HepG2 (cell line): Measurements from ENCODE around the gene GPR156. TPM values are rescaled to one million over a fixed set of nuclear protein-coding genes. Genes with fewer than 3 reads are reported as not detected.

Source experiments
- ATAC-seq: fragments of 200-7000 bp; cut with Tn5 transposase; 3 replicates; pipeline ENCODE4 v1.9.1; 2020; ENCODE audit warnings: mild to moderate bottlenecking, moderate library complexity
- BruUV-seq: library from RNA; stranded (reverse); fragments of 400-500 nt; replicated peaks from 2 replicates; lab custom pipeline; 2021; lab: Mats Ljungman, UMichigan
- CTCF ChIA-PET: fragments of 300-600 bp; formaldehyde crosslinking; extraction: SDS; loops from one replicate; lab custom pipeline; 2021; ENCODE audit warnings: low total read pairs, inconsistent platforms, low intra/inter-chr PET ratio; lab: Yijun Ruan, JAX
- POLR2A ChIA-PET: fragments of 350-600 bp; sonication (Branson Sonifier 250); formaldehyde crosslinking; loops from one replicate; lab custom pipeline; 2020; ENCODE audit warnings: antibody characterized with exemption, inconsistent platforms; lab: Yijun Ruan, JAX
- DNase-seq: peaks from one replicate; pipeline ENCODE4 v3.0.0-alpha.2; 2015; ENCODE audit warnings: low spot score
- FAIRE-seq: peaks from 3 replicates; lab custom pipeline; 2011; peaks lifted over from hg19 to GRCh38; lab: Jason Lieb, UNC
- H2AFZ ChIP-seq: one replicate; pipeline ENCODE4 v1.6.1; 2011; ENCODE audit warnings: low read length, inconsistent platforms
- H3K27ac ChIP-seq: fragments of 300-600 bp; 3 replicates; pipeline ENCODE4 v1.8.0; 2011; ENCODE audit warnings: mixed run types, mild to moderate bottlenecking, mixed read lengths, low read length, inconsistent platforms; ENCODE audit not compliant: insufficient read depth; ENCODE audit errors: extremely low read length
- H3K27me3 ChIP-seq, 2 experiments: fragments of 200-600 bp in 1 of 2; 2 replicates in 1 of 2; 3 replicates in 1 of 2; pipeline versions ENCODE4 v1.6.0 to v1.8.0; 2011; ENCODE audit warnings: low read length in 2 of 2, mild to moderate bottlenecking in 2 of 2, moderate library complexity in 2 of 2, inconsistent platforms in 1 of 2; ENCODE audit not compliant: insufficient read depth in 2 of 2, control insufficient read depth in 1 of 2
- H3K36me3 ChIP-seq, 2 experiments: fragments of 200-600 bp in 1 of 2; replicated peaks in 1 of 2; 2 replicates in 1 of 2; 3 replicates in 1 of 2; pipeline versions ENCODE4 v1.5.1 to v1.8.0; 2011; ENCODE audit warnings: low read length in 2 of 2, inconsistent platforms in 1 of 2; ENCODE audit not compliant: insufficient read depth in 2 of 2, control insufficient read depth in 1 of 2
- H3K4me1 ChIP-seq: 2 replicates; pipeline ENCODE4 v1.5.1; 2012; ENCODE audit warnings: low read length, inconsistent platforms; ENCODE audit not compliant: insufficient read depth
- H3K4me2 ChIP-seq: 2 replicates; pipeline ENCODE4 v1.6.0; 2011; ENCODE audit warnings: low read depth, low read length, inconsistent platforms
- H3K4me3 ChIP-seq, 3 experiments: fragments of 200-600 bp in 1 of 3; sonication (generic), shearing (Covaris generic) in 1 of 3; replicated peaks in 1 of 3; 2 replicates each; pipeline ENCODE4 v1.5.1; 2011 to 2016; ENCODE audit warnings: low read length in 3 of 3, inconsistent platforms in 2 of 3, low read depth in 2 of 3, mild to moderate bottlenecking in 2 of 3, control low read depth in 1 of 3, mixed read lengths in 1 of 3; ENCODE audit not compliant: insufficient read depth in 1 of 3
- H3K79me2 ChIP-seq: one replicate; pipeline ENCODE4 v1.6.1; 2011; ENCODE audit warnings: low read length, inconsistent platforms; ENCODE audit not compliant: insufficient read depth
- H3K9ac ChIP-seq: 2 replicates; pipeline ENCODE4 v1.6.0; 2011; ENCODE audit warnings: mild to moderate bottlenecking, low read depth, low read length, inconsistent platforms; ENCODE audit not compliant: insufficient read depth
- H3K9me3 ChIP-seq: 2 replicates; pipeline ENCODE4 v1.5.1; 2012; ENCODE audit warnings: mild to moderate bottlenecking, low read length
- H4K20me1 ChIP-seq: 2 replicates; pipeline ENCODE4 v1.6.0; 2011; ENCODE audit warnings: inconsistent platforms, mild to moderate bottlenecking, low read length, moderate library complexity; ENCODE audit not compliant: insufficient read depth
- ARNT2 ChIP-seq: sonication (generic); formaldehyde crosslinking; IDR thresholded peaks from 2 replicates; pipeline ENCODE4 v1.8.0; 2022; ENCODE audit warnings: mild to moderate bottlenecking, low read depth, missing genetic modification reagents, moderate library complexity
- CAMTA2 ChIP-seq: sonication (generic); formaldehyde crosslinking; IDR thresholded peaks from 2 replicates; pipeline ENCODE4 v1.4.0; 2020; ENCODE audit warnings: mild to moderate bottlenecking, missing genetic modification reagents, borderline replicate concordance
- HNRNPL ChIP-seq: fragments of 200-400 bp; formaldehyde crosslinking; IDR thresholded peaks from 2 replicates; pipeline ENCODE4 v1.6.1; 2017; ENCODE audit warnings: mild to moderate bottlenecking, low read depth, low read length
- KLF12 ChIP-seq: sonication (generic); formaldehyde crosslinking; IDR thresholded peaks from 2 replicates; pipeline ENCODE4 v1.4.0; 2020; ENCODE audit warnings: missing genetic modification reagents, borderline replicate concordance
- MIER2 ChIP-seq: IDR thresholded peaks from 2 replicates; pipeline ENCODE4 v1.6.1; 2016; ENCODE audit warnings: missing biosample characterization, missing genetic modification reagents
- NONO ChIP-seq, 2 experiments: fragments of 450-650 bp in 1 of 2; sonication (generic) in 1 of 2; formaldehyde crosslinking in 1 of 2; IDR thresholded peaks in 1 of 2; conservative IDR thresholded peaks in 1 of 2; 2 replicates each; pipeline versions ENCODE4 v1.6.1 to v1.8.0; 2017 to 2022; ENCODE audit warnings: mild to moderate bottlenecking in 1 of 2, missing genetic modification reagents in 1 of 2, moderate library complexity in 1 of 2
- PHF21A ChIP-seq: sonication (generic); formaldehyde crosslinking; IDR thresholded peaks from 2 replicates; pipeline ENCODE4 v1.5.0; 2020; ENCODE audit warnings: mild to moderate bottlenecking, missing genetic modification reagents
- RFX1 ChIP-seq: fragments of 450-650 bp; IDR thresholded peaks from 2 replicates; pipeline ENCODE4 v1.6.1; 2017
- ZNF24 ChIP-seq: fragments of 450-650 bp; IDR thresholded peaks from 2 replicates; pipeline ENCODE4 v1.6.1; 2017; ENCODE audit warnings: antibody characterized with exemption, mild to moderate bottlenecking
- ZNF83 ChIP-seq: sonication (generic); formaldehyde crosslinking; IDR thresholded peaks from 2 replicates; pipeline ENCODE4 v1.4.0; 2020; ENCODE audit warnings: missing genetic modification reagents, mild to moderate bottlenecking, borderline replicate concordance
- WGBS: methylation state at CpG from one replicate; pipeline ENCODE4 v1.1.6; 2017; ENCODE audit warnings: low lambda C conversion rate; 5-methylcytosine and 5-hydroxymethylcytosine counted together
- in situ Hi-C: cut with HindIII; loops from 2 replicates; pipeline ENCODE4 v1.10.0; 2017; ENCODE audit warnings: low pct_unique_long_range_greater_than_20kb; ENCODE audit not compliant: extremely low pct_ligation_motif_present
- intact Hi-C: fragments of 100-400 bp; cut with micrococcal nuclease; formaldehyde crosslinking; loops from one replicate; pipeline ENCODE4 v1.10.0; 2022; ENCODE audit not compliant: unreplicated experiment
- polyA plus RNA-seq, 8 experiments: library from polyadenylated mRNA; depleted of rRNA in 3 of 8; stranded (reverse) in 7 of 8; unstranded in 1 of 8; fragments of >200 nt; fragmentation: Illumina TruSeq in 4 of 8; extraction: Trizol in 4 of 8; gene quantifications; 2 replicates each; pipeline versions ENCODE4 v1.2.1 to v1.2.3, GENCODE V29; 2011 to 2016; ENCODE audit warnings: low read depth in 4 of 8, missing spikeins in 1 of 8, mixed read lengths in 1 of 8; ENCODE audit not compliant: insufficient read depth in 1 of 8
- total RNA-seq, 5 experiments: library from RNA; depleted of rRNA; stranded (reverse); fragments of >200 nt; fragmentation: Illumina TruSeq; extraction: Trizol; gene quantifications; 2 replicates each; pipeline ENCODE4 v1.2.3, GENCODE V29; 2016; ENCODE audit warnings: low read depth in 1 of 5
- TF ChIP-seq, protein P1 (sequence below), 2 experiments: fragments of 450-650 bp in 1 of 2; sonication (generic) in 1 of 2; formaldehyde crosslinking; IDR thresholded peaks; 2 replicates each; pipeline versions ENCODE4 v1.5.0 to v1.8.0; 2020 to 2022; ENCODE audit warnings: mild to moderate bottlenecking in 1 of 2, missing genetic modification reagents in 1 of 2
- TF ChIP-seq, protein P2 (sequence below): sonication (generic); formaldehyde crosslinking; conservative IDR thresholded peaks from 2 replicates; pipeline ENCODE4 v1.4.0; 2020; ENCODE audit warnings: mild to moderate bottlenecking, missing genetic modification reagents, moderate library complexity
- TF ChIP-seq, protein P3 (sequence below): sonication (generic); formaldehyde crosslinking; IDR thresholded peaks from 2 replicates; pipeline ENCODE4 v1.8.0; 2022; ENCODE audit warnings: missing genetic modification reagents, low read depth, mild to moderate bottlenecking, borderline replicate concordance
- TF ChIP-seq, protein P4 (sequence below): sonication (generic); formaldehyde crosslinking; IDR thresholded peaks from 2 replicates; pipeline ENCODE4 v1.4.0; 2020; ENCODE audit warnings: mild to moderate bottlenecking, missing genetic modification reagents

The GPR156 gene
- total and polyA plus RNA-seq, 2 of the 13 experiments (the other 11 are each of a cell fraction or from before 2014, with no cell fraction given): not detected

DNA sequence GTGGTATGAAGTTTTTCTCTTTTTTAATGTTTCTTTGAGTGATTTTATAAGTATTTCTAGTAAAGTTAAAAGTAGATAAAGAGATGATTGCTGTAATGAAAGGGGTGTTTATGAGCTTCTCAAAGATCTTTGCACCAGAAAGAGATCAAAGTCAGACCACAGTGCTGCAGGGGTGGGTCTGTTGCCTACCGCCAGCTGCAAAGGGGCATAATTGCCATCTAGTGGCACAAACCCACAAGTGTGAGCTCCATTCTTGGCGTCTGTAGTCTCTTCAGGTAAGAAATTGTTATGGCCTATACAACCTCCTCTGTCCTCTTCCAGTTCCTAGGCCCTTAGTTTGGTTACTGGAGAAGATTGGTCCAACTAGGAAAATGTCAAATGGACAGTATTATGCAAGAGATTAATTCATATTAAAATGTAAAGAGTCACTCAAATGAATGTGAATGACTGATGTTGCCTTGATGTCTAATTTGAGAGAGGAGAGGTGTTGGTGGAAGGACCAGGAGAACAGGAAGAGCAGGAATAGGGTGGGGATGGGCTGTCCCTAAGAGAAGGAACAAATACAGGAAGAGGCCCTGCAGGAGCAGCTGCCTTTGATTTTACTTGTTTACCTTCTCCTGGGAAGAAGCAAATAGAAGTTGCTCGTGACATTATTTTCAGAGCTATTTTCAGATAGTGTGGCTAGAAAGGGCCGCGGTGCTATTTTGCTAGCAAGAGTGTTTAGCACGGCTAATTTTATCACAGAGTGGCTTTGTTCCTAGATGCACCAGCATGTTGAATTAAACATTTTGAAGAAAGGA lies 137.8 kb downstream of the GPR156 start (continued):
- TF ChIP-seq, protein P1, sequence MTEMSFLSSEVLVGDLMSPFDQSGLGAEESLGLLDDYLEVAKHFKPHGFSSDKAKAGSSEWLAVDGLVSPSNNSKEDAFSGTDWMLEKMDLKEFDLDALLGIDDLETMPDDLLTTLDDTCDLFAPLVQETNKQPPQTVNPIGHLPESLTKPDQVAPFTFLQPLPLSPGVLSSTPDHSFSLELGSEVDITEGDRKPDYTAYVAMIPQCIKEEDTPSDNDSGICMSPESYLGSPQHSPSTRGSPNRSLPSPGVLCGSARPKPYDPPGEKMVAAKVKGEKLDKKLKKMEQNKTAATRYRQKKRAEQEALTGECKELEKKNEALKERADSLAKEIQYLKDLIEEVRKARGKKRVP (CRISPR knock-in tag; IDR thresholded peaks at IDR 0.05): no peak
- TF ChIP-seq HNRNPL: no peak

DNA sequence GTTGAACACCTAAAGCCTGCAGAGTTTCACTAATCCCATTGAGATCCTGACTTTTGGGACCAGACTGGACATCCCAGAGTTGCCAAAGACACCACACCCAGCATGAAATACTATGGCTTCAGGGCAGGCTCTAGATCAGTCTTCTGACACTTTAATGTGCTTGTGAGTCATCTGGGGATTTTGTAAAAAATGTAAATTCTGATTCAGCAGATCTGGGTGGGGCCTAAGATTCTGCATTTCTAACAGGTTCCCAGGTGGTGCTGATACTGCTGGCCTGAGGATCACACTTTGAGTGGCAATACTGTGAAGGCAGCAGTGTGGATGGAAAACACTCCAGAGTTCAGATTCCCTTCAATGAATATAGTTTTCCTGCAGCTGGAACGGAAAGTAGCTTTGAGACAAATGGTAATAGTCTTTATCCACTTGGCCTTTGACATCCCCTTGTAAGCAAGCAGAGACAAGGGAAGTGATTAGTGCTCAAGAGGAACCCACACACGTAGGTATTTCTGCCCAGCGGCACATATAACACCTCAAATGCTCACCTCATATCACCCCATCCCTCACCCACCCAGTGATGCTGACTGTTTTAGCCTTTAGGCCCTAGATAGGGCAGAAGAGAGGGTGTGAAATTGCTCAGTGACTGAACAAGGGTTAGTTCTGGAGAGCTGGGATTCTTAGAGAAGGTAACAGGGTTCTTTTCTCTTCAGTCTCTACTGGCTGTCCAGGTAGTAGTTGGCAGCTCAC lies 139.3 kb downstream of the GPR156 start:
- in situ Hi-C loops: no loop called here

More for the DNA sequence above, 139.3 kb downstream of the GPR156 start:
- Histone ChIP-seq H3K4me3 (no peak overlapping the region), H3K36me3 (no peaks in the 10 kb centered on the region), H3K27ac (no peak overlapping the region), H3K9me3 (no peaks in the 10 kb centered on the region), H2AFZ (no peak overlapping the region), H3K4me2 (no peak overlapping the region), H4K20me1 (no peaks in the 10 kb centered on the region), H3K4me1 (peaks cover 61% of the 10 kb centered on the region)
- ATAC-seq (no peak), DNase-seq (no peak), FAIRE-seq (no peak)
- WGBS: 21% methylated on average over 3 of the region's 3 CpGs
- intact Hi-C loops: no loop called here
- CTCF ChIA-PET: no interaction called here
- BruUV-seq: no TSS peak
- POLR2A ChIA-PET: interaction anchor here (6.7 kb wide), 1 partner anchor 51 kb away, joined by 65 read pairs; the partner anchor contains the start of gene GSK3B
- TF ChIP-seq ZNF83 (CRISPR knock-in tag) (no peak), RFX1 (no peak), ZNF24 (no peak), CAMTA2 (CRISPR knock-in tag) (no peak), MIER2 (CRISPR knock-in tag) (no peak), PHF21A (no peak), KLF12 (no peak), ARNT2 (CRISPR knock-in tag) (no peak), NONO (IDR thresholded peaks at IDR 0.05) (no peak), NONO (CRISPR knock-in tag; conservative IDR thresholded peaks at IDR 0.05) (no peak)
- TF ChIP-seq, protein P2, sequence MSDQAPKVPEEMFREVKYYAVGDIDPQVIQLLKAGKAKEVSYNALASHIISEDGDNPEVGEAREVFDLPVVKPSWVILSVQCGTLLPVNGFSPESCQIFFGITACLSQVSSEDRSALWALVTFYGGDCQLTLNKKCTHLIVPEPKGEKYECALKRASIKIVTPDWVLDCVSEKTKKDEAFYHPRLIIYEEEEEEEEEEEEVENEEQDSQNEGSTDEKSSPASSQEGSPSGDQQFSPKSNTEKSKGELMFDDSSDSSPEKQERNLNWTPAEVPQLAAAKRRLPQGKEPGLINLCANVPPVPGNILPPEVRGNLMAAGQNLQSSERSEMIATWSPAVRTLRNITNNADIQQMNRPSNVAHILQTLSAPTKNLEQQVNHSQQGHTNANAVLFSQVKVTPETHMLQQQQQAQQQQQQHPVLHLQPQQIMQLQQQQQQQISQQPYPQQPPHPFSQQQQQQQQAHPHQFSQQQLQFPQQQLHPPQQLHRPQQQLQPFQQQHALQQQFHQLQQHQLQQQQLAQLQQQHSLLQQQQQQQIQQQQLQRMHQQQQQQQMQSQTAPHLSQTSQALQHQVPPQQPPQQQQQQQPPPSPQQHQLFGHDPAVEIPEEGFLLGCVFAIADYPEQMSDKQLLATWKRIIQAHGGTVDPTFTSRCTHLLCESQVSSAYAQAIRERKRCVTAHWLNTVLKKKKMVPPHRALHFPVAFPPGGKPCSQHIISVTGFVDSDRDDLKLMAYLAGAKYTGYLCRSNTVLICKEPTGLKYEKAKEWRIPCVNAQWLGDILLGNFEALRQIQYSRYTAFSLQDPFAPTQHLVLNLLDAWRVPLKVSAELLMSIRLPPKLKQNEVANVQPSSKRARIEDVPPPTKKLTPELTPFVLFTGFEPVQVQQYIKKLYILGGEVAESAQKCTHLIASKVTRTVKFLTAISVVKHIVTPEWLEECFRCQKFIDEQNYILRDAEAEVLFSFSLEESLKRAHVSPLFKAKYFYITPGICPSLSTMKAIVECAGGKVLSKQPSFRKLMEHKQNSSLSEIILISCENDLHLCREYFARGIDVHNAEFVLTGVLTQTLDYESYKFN (CRISPR knock-in tag): no peak
- TF ChIP-seq, protein P3, sequence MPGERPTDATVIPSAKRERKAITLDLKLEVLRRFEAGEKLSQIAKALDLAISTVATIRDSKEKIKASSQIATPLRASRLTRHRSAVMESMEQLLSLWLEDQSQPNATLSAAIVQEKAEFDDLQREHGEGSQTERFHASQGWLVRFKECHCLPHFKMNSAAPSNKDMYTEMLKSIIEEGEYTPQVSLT (CRISPR knock-in tag): no peak
- TF ChIP-seq, protein P4, sequence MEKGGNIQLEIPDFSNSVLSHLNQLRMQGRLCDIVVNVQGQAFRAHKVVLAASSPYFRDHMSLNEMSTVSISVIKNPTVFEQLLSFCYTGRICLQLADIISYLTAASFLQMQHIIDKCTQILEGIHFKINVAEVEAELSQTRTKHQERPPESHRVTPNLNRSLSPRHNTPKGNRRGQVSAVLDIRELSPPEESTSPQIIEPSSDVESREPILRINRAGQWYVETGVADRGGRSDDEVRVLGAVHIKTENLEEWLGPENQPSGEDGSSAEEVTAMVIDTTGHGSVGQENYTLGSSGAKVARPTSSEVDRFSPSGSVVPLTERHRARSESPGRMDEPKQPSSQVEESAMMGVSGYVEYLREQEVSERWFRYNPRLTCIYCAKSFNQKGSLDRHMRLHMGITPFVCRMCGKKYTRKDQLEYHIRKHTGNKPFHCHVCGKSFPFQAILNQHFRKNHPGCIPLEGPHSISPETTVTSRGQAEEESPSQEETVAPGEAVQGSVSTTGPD (CRISPR knock-in tag): no peak
- TF ChIP-seq, all 625 proteins: peak for 0
- Histone ChIP-seq H3K79me2 (no peaks in the 10 kb centered on the region), H3K9ac (no peak overlapping the region), H3K27me3 (no peaks in the 10 kb centered on the region; a peak in 1 of 5 replicates)
